ENCODE data around the gene SLC6A3. TPM values are rescaled to one million over a fixed set of nuclear protein-coding genes. Genes with fewer than 3 reads are reported as not detected.

SLC6A3 gene
- total and polyA plus RNA-seq, 2 experiments from 2014 or later = not detected

DNA sequence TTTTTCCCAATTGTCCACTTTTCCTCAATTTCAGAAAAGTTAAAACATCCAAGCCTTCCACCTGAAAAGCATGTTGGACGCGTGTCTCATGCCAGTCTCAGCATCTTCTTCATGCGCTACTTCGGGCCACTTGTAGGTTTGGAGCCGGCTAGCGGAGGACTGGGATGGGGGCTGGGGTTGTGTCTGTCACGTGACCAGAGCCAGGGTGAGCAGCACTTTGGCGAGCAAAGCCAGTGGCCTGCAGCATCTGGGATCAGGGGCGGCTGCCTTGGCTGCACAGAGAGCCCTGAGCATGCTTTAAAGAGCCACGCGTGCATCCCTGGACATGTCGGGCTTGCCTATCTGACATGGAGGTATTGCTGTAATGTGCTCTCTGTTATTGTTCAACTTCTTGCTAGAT lies 41.2 kb downstream of the SLC6A3 start:
- Histone ChIP-seq H3F3A (ENCODE audit: insufficient read depth) (no peaks in the 10 kb centered on the region), H3K9me3 (ENCODE audit: low read depth) (no peaks in the 10 kb centered on the region), H3K4me3 (no peak overlapping the region), H3K36me3 (ENCODE audit: low read depth) (no peaks in the 10 kb centered on the region), H4K20me1 (ENCODE audit: insufficient read depth) (no peaks in the 10 kb centered on the region), H3K27me3 (replicated peaks; ENCODE audit: insufficient read depth) (peaks cover 22% of the 10 kb centered on the region), H3K4me1 (ENCODE audit: insufficient read depth) (no peaks in the 10 kb centered on the region), H3K9me2 (ENCODE audit: insufficient read depth) (no peaks in the 10 kb centered on the region), H3K27ac (no peak overlapping the region), H3K79me2 (ENCODE audit: insufficient read depth) (no peaks in the 10 kb centered on the region), H3K9ac (no peak overlapping the region), H2AFZ (no peak overlapping the region), H3K4me2 (ENCODE audit: unreplicated experiment) (no peak overlapping the region)
- in situ Hi-C loops (cut with MboI) = no loop called here
- DNase-seq = no peak
- TF ChIP-seq EZH2phosphoT487 (IDR thresholded peaks at IDR 0.05; ENCODE audit: insufficient read depth, low read depth) (no peak), EZH2 (IDR thresholded peaks at IDR 0.05; ENCODE audit: insufficient read depth, poor library complexity, severe bottlenecking) (no peak)
- WGBS, 2 experiments (ENCODE audit: low coverage in 1 of 2, low lambda C conversion rate in 2 of 2, missing lambda C conversion rate in 2 of 2) = 54 to 57% methylated on average over 11 to 12 of the region's 12 CpGs

DNA sequence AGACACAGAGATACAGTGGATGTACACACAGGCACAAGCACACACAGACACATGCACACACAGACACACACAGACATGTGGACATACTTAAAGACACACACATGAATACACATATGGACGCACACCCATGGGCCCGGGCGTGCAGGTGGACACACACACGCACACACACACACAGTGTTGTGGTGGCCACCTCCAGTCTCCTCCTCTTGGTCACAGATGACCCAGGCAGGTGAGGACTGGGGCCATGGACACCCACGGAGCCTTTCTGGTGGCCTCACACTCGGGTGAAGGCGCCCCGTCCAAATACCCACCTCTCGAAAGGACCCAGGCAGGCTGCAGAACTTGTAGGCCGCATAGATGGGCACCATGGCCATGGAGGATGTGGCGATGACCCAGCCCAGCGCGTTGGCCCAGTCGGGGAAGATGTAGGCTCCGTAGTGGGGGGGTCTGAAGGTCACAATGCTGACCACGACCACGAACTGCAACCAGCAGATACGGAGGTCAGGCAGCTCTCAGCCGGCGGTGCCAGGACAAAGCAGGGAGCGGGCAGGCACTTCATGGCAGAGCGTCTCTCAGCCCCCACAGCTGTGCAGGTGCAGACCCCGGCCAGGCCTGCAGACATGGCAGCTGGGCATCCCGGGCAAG lies 42.5 kb downstream of the SLC6A3 start:
- WGBS, 2 experiments (ENCODE audit: low coverage in 1 of 2, low lambda C conversion rate in 2 of 2, missing lambda C conversion rate in 2 of 2) = 51 to 54% methylated on average over 23 to 24 of the region's 24 CpGs
- Histone ChIP-seq H3F3A (ENCODE audit: insufficient read depth) (no peaks in the 10 kb centered on the region), H3K4me1 (ENCODE audit: insufficient read depth) (no peaks in the 10 kb centered on the region), H4K20me1 (ENCODE audit: insufficient read depth) (no peaks in the 10 kb centered on the region), H3K79me2 (ENCODE audit: insufficient read depth) (no peaks in the 10 kb centered on the region), H3K27me3 (replicated peaks; ENCODE audit: insufficient read depth) (peaks cover 29% of the 10 kb centered on the region), H3K4me2 (ENCODE audit: unreplicated experiment) (no peak overlapping the region), H3K9ac (no peak overlapping the region), H3K36me3 (ENCODE audit: low read depth) (no peaks in the 10 kb centered on the region), H3K4me3 (no peak overlapping the region), H3K9me3 (ENCODE audit: low read depth) (no peaks in the 10 kb centered on the region), H3K27ac (no peak overlapping the region), H2AFZ (no peak overlapping the region), H3K9me2 (ENCODE audit: insufficient read depth) (no peaks in the 10 kb centered on the region)
- in situ Hi-C loops (cut with MboI) = no loop called here
- TF ChIP-seq EZH2 (IDR thresholded peaks at IDR 0.05; ENCODE audit: insufficient read depth, poor library complexity, severe bottlenecking) (no peak), EZH2phosphoT487 (IDR thresholded peaks at IDR 0.05; ENCODE audit: insufficient read depth, low read depth) (no peak)
- DNase-seq = no peak

DNA sequence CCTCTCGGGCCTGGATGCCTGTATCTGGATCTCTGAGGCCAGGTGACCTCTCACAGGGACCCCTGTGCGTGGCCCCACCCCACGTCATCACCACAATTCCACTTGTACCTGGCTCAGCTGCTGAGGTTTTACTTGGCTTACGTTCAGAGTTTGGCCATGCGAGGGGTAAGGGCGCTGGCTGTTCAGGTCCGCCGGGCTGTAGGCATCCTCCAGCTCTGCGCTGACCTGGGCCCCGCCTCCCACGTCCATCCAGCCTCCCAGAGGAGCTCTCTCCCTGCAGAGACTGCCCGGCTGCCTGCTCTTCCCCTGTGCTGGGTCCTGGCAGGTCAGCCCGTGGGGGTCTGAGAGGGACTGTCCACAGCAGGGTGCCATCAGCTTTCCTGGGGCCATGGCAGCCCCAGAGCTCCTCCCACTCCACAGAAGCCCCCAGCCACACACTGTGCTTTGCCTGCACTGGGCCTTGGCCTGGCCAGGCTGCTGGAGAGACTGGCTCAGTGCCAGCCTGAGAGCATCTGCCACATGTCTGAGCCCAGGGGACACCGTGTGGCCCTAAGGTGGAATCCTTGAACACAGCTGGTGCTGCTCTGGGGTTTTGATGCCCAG lies 43.6 kb downstream of the SLC6A3 start:
- no peak for DNase-seq
- no peaks in the 10 kb centered on the region for H3K9me2 ChIP-seq (ENCODE audit: insufficient read depth)
- H3K4me1 ChIP-seq (ENCODE audit: insufficient read depth) = no peaks in the 10 kb centered on the region
- TF ChIP-seq EZH2 (IDR thresholded peaks at IDR 0.05; ENCODE audit: insufficient read depth, poor library complexity, severe bottlenecking) (no peak), EZH2phosphoT487 (IDR thresholded peaks at IDR 0.05; ENCODE audit: insufficient read depth, low read depth) (no peak)
- in situ Hi-C loops (cut with MboI) = no loop called here
- no peak overlapping the region for H3K27ac ChIP-seq
- no peak overlapping the region for H3K4me2 ChIP-seq (ENCODE audit: unreplicated experiment)
- H4K20me1 ChIP-seq (ENCODE audit: insufficient read depth) = no peaks in the 10 kb centered on the region
- peaks cover 20% of the 10 kb centered on the region for H3K27me3 ChIP-seq (replicated peaks; ENCODE audit: insufficient read depth)
- 25 to 34% methylated on average over 13 to 14 of the region's 14 CpGs for WGBS, 2 experiments (ENCODE audit: low coverage in 1 of 2, low lambda C conversion rate in 2 of 2, missing lambda C conversion rate in 2 of 2)
- no peak overlapping the region for H3K4me3 ChIP-seq
- no peak overlapping the region for H3K9ac ChIP-seq
- H2AFZ ChIP-seq = no peak overlapping the region
- no peaks in the 10 kb centered on the region for H3K9me3 ChIP-seq (ENCODE audit: low read depth)
- H3F3A ChIP-seq (ENCODE audit: insufficient read depth) = no peaks in the 10 kb centered on the region
- H3K79me2 ChIP-seq (ENCODE audit: insufficient read depth) = no peaks in the 10 kb centered on the region
- H3K36me3 ChIP-seq (ENCODE audit: low read depth) = no peaks in the 10 kb centered on the region

DNA sequence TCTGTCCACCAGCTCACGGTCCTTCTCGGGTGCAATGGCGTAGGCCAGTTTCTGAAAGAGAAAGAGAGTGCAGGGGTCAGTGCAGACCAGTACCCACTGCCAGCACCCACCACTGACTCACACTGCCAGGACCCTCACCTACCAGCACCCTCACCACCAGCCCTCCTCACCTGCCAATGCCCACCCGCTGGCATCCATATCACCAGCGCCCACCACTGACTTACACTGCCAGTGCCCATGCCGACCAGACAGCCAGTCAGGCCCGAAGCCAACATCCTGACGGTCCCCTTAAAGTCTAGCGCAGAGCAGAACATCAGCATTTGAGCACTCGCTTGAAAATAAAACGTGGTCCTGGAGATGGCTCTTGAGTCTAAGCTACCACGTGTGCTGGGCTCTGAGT lies 44.3 kb downstream of the SLC6A3 start:
- Histone ChIP-seq H3K9me2 (ENCODE audit: insufficient read depth) (no peaks in the 10 kb centered on the region), H2AFZ (no peak overlapping the region), H3K4me1 (ENCODE audit: insufficient read depth) (no peaks in the 10 kb centered on the region), H3K36me3 (ENCODE audit: low read depth) (no peaks in the 10 kb centered on the region), H3K9ac (no peak overlapping the region), H4K20me1 (ENCODE audit: insufficient read depth) (no peaks in the 10 kb centered on the region), H3K4me2 (ENCODE audit: unreplicated experiment) (no peak overlapping the region), H3K27me3 (replicated peaks; ENCODE audit: insufficient read depth) (peaks cover 19% of the 10 kb centered on the region), H3K9me3 (ENCODE audit: low read depth) (no peaks in the 10 kb centered on the region), H3F3A (ENCODE audit: insufficient read depth) (no peaks in the 10 kb centered on the region), H3K79me2 (ENCODE audit: insufficient read depth) (no peaks in the 10 kb centered on the region), H3K27ac (no peak overlapping the region), H3K4me3 (no peak overlapping the region)
- 50 to 57% methylated on average over 11 to 12 of the region's 12 CpGs for WGBS, 2 experiments (ENCODE audit: low coverage in 1 of 2, low lambda C conversion rate in 2 of 2, missing lambda C conversion rate in 2 of 2)
- no peak for TF ChIP-seq EZH2phosphoT487 (IDR thresholded peaks at IDR 0.05; ENCODE audit: insufficient read depth, low read depth)
- no peak for TF ChIP-seq EZH2 (IDR thresholded peaks at IDR 0.05; ENCODE audit: insufficient read depth, poor library complexity, severe bottlenecking)
- DNase-seq = no peak
- in situ Hi-C loops (cut with MboI) = no loop called here

Data from GM23248 (cell line).